GM12872 (cell line): ENCODE measurements around the gene FIGN.

Experiments
- TF ChIP-seq, protein P1 (sequence below): IDR thresholded peaks from 3 replicates; pipeline ENCODE4 v1.5.1; 2011; ENCODE audit warnings: low read depth, mild to moderate bottlenecking, low read length, moderate library complexity; ENCODE audit not compliant: insufficient read depth

Gene FIGN

DNA sequence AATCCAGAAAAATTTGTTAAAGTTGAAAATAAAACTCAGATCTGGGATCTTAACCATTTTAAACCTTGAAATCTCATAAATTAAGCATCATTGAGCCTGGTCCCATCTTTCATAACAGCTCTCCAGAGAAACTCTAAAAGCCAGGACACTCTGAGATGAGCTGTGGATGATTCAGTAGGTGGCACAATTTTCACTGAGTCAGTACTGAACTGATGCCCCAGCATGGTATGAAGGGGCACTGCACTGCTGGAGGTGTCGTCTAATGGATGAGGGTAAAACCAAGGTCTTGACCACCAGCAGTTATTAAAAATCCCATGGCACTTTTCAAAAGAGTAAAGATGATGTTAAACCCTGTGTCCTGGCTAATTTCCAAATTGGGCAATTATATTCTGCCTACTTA lies 170.6 kb downstream of the FIGN start:
- TF ChIP-seq, protein P1, sequence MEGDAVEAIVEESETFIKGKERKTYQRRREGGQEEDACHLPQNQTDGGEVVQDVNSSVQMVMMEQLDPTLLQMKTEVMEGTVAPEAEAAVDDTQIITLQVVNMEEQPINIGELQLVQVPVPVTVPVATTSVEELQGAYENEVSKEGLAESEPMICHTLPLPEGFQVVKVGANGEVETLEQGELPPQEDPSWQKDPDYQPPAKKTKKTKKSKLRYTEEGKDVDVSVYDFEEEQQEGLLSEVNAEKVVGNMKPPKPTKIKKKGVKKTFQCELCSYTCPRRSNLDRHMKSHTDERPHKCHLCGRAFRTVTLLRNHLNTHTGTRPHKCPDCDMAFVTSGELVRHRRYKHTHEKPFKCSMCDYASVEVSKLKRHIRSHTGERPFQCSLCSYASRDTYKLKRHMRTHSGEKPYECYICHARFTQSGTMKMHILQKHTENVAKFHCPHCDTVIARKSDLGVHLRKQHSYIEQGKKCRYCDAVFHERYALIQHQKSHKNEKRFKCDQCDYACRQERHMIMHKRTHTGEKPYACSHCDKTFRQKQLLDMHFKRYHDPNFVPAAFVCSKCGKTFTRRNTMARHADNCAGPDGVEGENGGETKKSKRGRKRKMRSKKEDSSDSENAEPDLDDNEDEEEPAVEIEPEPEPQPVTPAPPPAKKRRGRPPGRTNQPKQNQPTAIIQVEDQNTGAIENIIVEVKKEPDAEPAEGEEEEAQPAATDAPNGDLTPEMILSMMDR, result no peak

DNA sequence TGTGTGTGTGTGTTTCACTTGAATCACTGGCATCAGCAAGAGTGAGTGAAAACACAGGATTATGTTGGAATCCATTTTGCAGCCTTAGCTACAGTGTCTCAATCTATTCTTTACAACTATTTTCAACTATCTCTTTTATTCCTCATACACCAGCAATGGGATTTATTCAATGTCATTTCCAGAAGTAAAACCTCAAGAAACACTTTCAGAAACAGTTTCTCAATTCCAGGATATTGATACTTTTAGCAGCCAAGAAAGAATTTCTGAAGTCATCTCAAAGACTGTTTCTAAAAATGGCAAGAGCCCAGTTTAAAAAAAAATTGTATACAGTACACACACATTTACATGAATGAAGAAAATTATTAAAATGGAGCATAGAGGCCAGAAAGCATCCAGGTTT lies 171.6 kb downstream of the FIGN start:
- TF ChIP-seq, protein P1, result no peak

DNA sequence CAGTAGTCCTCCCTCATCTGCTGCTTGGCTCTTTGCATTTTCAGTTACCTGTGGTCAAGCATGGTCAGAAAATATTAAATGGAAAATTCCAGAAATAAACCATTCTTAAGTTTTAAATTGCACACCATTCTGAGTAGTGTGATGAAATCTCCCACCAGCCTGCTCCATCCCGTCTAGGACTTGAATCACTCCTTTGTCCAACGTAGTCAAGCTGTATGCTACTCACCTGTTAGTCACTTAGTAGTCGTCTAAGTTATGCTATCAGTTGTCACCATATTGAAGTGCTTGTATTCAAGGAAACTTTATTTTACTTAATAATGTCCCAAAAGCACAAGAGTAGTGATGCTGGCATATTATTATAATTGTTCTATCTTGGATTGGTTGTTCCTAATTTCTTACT lies 172.5 kb downstream of the FIGN start:
- TF ChIP-seq, protein P1, result no peak

DNA sequence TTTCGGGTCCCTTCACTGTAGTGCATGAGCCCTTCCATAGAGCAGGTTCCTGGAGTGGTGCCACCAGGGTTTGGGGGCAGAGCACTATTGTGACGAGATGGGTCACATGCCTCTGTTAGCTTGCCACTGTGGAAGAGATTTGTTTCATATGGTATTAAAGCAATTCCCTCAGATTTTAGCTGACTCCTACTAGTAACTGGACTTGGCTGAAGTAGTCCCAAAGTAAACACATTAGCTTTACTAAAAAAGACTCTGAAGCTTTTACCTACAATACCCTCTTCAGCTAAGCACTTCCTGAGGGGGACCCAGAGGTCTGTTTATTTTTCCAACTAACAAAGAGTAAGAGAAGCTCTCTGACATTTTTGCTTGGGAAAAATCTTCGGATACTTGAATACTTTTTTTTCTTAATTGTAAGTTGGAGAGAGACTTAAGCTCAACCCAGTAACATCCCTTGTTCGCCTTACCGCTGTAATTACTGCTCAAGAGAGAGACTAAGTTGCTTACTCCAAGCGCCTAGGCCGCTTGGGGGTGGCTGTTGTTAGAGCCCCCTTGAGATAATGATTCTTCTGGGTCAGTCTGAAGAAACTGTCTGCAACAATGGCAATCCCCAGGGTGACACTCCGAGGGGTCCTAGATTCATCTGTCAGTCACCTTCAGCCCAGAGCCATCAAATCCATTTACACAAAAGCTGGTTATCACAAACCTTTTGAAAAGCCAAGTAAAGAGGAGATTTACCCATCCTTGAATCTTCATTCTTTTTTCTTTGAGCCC lies 177.4 kb downstream of the FIGN start:
- TF ChIP-seq, protein P1, result no peak

DNA sequence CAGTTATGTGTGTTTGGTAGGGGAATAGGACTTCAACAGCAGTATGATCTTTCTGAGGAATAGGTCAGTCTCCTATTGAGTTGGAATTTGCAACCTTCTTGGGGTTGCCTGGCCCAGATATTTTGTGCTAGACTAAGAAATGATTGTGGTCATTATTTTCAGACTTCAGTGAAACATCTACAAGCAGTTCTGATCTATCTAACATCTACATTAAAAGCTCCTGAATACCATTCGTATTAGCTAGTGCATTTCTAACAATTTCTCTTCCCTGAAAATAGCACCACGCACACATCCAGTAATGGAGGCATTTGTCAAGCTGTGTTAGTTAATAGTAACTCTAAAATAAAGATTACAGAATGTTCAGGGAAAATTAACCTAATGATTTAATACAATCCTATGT lies 179.3 kb downstream of the FIGN start:
- TF ChIP-seq, protein P1, result no peak

DNA sequence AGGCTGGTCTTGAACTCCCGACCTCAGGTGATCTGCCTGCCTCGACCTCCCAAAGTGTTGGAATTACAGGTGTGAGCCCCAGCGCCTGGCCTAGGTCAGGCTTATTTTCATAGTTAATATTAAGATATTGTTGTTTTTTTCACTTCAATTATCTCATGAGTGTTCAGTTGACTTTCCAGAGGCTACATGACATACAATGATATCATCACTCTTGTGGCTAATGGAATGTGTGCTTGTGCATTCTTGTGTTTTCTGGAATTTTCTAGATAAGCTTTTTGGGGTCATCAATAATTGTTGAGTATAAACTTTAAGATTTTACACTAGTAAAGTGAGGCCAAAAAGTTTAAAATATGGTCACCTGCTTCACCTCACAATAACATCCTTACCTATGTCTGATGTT lies 180.9 kb downstream of the FIGN start:
- TF ChIP-seq, protein P1, result no peak

DNA sequence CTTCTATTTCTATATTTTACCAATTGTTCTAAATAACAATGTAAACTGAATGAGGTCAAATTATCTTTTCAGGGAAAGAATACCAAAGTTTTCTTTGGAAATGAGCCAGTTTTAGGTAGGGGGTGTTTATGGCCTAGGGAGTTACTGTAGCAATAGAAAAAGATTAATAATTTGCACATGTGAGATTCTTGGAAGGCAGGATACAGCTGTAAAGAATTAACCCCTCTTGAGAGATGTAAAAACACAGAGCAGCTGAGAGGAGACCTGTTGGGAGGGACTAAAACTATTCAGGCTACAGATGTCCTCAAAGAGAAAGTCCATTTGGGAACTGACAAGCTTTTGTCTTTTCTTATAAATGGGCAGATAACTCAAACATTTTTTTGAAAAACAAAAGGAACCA lies 182.2 kb downstream of the FIGN start:
- TF ChIP-seq, protein P1, result no peak

DNA sequence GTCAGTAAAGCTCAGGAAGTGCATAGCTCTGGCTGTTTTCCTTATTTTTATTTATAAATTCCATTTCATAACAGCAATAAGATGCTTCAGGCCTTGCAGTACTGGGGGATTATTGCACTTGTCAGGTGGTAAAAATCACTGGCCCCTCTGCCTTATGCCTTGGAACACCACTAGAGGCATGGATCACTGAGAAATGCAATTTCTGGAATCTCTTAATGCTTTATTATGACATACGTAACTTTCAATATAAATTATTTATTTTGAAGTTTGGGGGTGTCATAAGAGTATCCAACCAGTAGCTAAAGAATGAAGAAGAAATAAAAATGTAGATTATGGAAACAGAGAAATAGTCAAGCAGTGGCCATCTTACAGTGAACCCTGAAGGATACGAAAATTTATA lies 183.1 kb downstream of the FIGN start:
- TF ChIP-seq, protein P1, result no peak
